WERI-Rb-1 (cell line): ENCODE results near the gene PRICKLE2.

Source experiments
- DNase-seq: peaks from one replicate; pipeline ENCODE4 v3.0.0-alpha.2; 2020
- H3K27ac ChIP-seq: fragments of 250-450 bp; sonication (Bioruptor Pico); 2 replicates; pipeline ENCODE4 v1.5.1; 2020; ENCODE audit warnings: mild to moderate bottlenecking, moderate library complexity
- H3K27me3 ChIP-seq: fragments of 250-450 bp; sonication (Bioruptor Pico); 2 replicates; pipeline ENCODE4 v1.5.1; 2021; ENCODE audit warnings: mild to moderate bottlenecking, low read depth, moderate library complexity; ENCODE audit not compliant: insufficient read depth, severe bottlenecking
- H3K36me3 ChIP-seq: fragments of 250-450 bp; sonication (Bioruptor Pico); 2 replicates; pipeline ENCODE4 v1.5.1; 2020; ENCODE audit warnings: mild to moderate bottlenecking, moderate library complexity
- H3K4me3 ChIP-seq: 2 replicates; pipeline ENCODE4 v1.5.1; 2011; ENCODE audit warnings: low read depth, mild to moderate bottlenecking, control low read depth, low read length
- H3K9me3 ChIP-seq: fragments of 250-450 bp; sonication (Bioruptor Pico); 2 replicates; pipeline ENCODE4 v1.5.1; 2021; ENCODE audit warnings: mild to moderate bottlenecking, moderate library complexity; ENCODE audit not compliant: severe bottlenecking
- TF ChIP-seq, protein P1 (sequence below): IDR thresholded peaks from 2 replicates; pipeline ENCODE4 v1.5.1; 2011; ENCODE audit warnings: low read depth, mild to moderate bottlenecking, control low read depth, inconsistent platforms, low read length

Gene PRICKLE2

DNA sequence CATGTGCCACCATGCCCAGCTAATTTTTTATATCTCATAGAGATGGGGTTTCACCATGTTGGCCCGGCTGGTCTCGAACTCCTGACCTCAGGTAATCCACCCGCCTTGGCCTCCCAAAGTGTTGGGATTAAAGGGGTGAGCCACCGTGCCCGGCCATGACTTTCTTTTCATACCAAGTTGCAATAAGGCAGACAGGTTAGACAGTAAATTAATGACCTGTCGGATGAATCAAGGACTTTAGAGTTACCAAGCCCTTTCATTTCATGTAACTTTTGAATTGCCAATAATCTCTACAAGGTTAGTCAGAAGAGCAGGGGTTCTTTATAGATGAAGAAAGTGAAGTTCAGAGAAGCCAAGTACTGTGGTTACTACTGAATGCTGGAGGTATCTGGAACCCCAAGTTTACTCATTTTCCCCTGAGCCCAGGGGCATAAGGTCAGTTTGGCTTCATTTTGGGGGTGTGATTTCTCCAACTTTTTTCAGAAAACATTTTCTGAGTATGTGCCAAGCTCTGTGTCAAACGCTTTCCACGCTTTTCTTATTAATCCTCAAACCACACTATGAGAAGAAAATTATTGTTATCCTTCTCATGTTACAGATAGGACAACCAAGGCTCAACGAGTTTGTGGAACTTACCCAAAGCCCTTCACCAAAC is 11.9 kb downstream of the PRICKLE2 start:
- TF ChIP-seq, protein P1, sequence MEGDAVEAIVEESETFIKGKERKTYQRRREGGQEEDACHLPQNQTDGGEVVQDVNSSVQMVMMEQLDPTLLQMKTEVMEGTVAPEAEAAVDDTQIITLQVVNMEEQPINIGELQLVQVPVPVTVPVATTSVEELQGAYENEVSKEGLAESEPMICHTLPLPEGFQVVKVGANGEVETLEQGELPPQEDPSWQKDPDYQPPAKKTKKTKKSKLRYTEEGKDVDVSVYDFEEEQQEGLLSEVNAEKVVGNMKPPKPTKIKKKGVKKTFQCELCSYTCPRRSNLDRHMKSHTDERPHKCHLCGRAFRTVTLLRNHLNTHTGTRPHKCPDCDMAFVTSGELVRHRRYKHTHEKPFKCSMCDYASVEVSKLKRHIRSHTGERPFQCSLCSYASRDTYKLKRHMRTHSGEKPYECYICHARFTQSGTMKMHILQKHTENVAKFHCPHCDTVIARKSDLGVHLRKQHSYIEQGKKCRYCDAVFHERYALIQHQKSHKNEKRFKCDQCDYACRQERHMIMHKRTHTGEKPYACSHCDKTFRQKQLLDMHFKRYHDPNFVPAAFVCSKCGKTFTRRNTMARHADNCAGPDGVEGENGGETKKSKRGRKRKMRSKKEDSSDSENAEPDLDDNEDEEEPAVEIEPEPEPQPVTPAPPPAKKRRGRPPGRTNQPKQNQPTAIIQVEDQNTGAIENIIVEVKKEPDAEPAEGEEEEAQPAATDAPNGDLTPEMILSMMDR: no peak
- no peak overlapping the region for H3K27ac ChIP-seq

DNA sequence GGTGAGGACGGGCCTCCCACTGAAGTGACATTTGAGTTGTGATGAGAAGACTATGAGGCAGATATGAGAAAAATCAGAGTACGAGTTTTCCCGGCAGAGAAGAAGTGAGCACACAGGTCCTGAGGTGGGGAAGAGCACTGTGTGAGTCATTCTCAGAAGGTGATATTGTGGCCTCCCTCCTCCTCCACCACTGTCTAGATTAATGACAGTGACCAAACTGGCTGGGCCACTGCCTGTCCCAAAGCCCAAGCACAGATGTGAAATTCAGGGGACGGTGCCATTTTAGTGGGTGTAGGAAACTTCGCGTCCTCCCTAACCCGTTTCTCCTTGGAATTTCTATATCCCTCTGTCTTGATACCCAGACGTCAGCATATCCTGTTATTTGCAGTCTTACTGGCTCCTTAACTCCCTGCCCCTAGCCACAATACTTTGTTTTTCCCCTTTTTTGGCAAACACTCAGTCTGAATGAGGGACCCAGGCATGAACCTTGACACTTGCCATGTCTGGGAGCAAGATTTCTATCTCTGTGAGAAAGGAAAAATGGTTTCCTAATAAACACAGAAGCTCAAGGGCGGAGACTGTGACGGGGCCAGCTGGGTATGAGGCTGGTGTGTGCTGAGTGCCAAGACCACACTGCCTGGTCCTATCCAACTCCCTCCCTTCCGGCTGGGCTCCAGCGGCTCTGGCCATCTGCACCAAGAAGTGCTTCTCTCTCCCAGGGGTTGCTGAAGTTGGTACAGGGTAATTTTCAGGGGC is 15.2 kb downstream of the PRICKLE2 start:
- Histone ChIP-seq H3K4me3 (no peak overlapping the region), H3K9me3 (no peaks in the 10 kb centered on the region), H3K27me3 (no peaks in the 10 kb centered on the region), H3K27ac (no peak overlapping the region), H3K36me3 (peaks cover 15% of the 10 kb centered on the region)
- TF ChIP-seq, protein P1: no peak
- no peak for DNase-seq

More for the DNA sequence above, 11.9 kb downstream of the PRICKLE2 start:
- peaks cover 8% of the 10 kb centered on the region for H3K36me3 ChIP-seq
- no peaks in the 10 kb centered on the region for H3K27me3 ChIP-seq
- DNase-seq: no peak
- no peaks in the 10 kb centered on the region for H3K9me3 ChIP-seq
- H3K4me3 ChIP-seq: no peak overlapping the region

DNA sequence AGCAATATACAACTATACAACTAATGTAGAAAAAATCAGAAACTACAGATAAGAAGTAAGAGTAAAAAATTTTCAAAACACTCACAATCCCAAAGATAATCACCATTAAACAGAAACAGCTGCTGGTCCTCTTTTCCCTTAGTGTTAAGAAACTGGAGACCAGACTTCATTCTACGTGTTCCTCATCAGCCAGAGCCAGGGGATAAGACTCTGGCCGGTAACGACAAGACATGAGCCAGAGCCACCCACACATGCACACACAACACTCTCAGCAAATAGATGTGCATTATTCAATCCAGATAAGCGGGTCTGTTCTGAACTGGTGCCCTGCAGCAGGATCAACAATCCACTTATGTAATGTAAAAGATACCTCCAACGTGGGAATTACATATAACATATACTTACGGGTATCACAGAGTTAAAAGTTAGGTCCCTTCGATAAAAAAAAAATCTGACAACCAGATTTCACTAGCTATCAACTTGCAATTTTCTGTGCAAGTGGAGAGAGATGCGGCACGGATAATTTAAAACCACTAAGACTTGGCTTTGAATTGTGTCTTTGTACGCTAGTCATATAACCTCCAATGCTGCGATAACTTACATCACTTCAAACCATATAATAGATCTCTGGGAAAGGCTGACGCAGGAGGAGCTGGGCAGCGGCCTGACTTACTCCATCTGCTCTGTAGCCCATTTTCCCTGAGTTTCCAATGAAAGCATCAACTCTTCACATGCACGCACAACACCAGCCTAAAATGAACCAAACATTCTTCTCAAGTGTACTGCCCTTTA is 17.8 kb downstream of the PRICKLE2 start:
- TF ChIP-seq, protein P1: no peak
- Histone ChIP-seq H3K36me3 (peaks cover 12% of the 10 kb centered on the region), H3K27me3 (no peaks in the 10 kb centered on the region), H3K27ac (peak overlapping the region; percentile 26; the same call in 1 of the 2 replicates), H3K9me3 (no peaks in the 10 kb centered on the region), H3K4me3 (no peak overlapping the region)
- DNase-seq: peak; percentile 31

DNA sequence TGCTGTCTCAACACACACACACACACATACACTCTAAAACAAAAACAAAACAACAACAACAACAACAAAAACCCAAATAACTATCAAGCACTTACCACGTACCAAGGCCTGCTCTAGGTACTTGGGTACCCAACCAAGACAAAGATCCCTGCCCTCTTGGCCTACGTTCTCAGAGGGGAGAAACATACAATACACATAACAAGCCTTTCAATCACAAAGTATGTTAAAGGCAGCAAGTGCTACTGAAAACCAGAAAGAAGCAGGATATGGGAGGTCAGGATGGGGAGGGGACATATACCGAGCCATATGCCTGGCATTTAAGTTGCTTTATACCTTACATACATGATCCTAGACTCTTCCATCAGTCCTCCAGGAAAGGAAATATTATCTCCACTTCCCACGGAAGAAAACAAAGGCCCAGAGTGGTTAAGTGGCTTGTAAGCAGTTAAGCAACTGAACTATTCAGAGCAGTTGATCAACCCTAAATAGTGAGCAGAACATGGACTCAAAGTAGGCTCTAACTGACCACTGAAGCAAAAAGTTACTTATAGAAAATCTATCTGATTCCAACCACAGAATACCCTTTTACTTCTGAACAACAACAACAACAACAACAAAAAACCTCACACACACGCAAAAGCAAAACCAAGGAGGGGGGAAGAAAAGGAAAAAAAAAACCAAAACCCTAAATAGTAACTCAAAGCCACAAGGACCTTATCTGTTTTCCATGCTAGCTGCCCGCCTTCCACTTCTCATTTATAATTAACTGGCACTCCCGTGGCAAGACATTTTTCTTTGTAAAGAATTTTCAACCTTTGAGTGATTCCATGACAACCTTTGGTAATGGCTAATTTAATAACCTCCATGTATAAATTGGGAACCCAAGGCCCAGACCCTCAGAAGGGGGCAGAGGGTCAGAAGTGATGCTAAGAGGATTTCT is 21.0 kb downstream of the PRICKLE2 start:
- TF ChIP-seq, protein P1: no peak
- H3K4me3 ChIP-seq: no peak overlapping the region
- no peaks in the 10 kb centered on the region for H3K9me3 ChIP-seq
- H3K27me3 ChIP-seq: no peaks in the 10 kb centered on the region
- H3K36me3 ChIP-seq: peaks cover 6% of the 10 kb centered on the region
- H3K27ac ChIP-seq: no peak overlapping the region
- no peak for DNase-seq

DNA sequence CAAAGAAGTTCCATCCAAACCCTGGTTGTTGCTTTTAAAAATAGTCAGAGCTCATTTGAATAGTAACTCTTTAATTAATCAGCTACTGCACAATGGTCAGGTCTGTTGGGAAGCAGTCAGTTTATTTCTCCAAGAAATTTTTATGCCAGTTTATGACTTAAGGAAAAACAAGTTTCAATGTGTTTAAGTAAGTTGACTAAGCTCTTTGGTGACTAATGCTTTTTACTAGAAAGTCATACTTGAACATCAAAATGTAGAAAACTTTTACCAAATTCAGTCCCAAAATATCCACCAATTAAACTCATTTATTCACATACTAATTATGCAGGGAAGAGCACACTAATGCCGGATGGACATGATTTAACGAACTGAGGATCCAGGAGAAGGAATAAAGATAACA is 22.1 kb downstream of the PRICKLE2 start:
- H3K27me3 ChIP-seq: no peaks in the 10 kb centered on the region
- H3K27ac ChIP-seq: no peak overlapping the region
- no peaks in the 10 kb centered on the region for H3K9me3 ChIP-seq
- H3K36me3 ChIP-seq: peaks cover 15% of the 10 kb centered on the region
- TF ChIP-seq, protein P1: no peak
- no peak for DNase-seq
- no peak overlapping the region for H3K4me3 ChIP-seq
